Endothelial cell of umbilical vein (primary cell): Measurements from ENCODE around the gene DCDC1.

Experiments used
- EZH2 ChIP-seq: IDR thresholded peaks from 2 replicates; pipeline ENCODE4 v1.6.1; 2012; ENCODE audit warnings: borderline replicate concordance, low read depth, mild to moderate bottlenecking, moderate library complexity, low read length, inconsistent platforms; ENCODE audit not compliant: severe bottlenecking
- POLR2A ChIP-seq: IDR thresholded peaks from 2 replicates; pipeline ENCODE4 v1.6.1; 2012; ENCODE audit warnings: low read depth, mild to moderate bottlenecking, control low read depth, low read length
- TF ChIP-seq, protein P1 (sequence below), 2 donors: IDR thresholded peaks; 1 replicate in 1 of 2; 2 replicates in 1 of 2; pipeline ENCODE4 v1.5.1; 2011; ENCODE audit warnings: low read length in 2 of 2, mild to moderate bottlenecking in 2 of 2, moderate library complexity in 2 of 2, control low read depth in 1 of 2, inconsistent platforms in 1 of 2, low read depth in 1 of 2; ENCODE audit not compliant: insufficient read depth in 1 of 2; ENCODE audit errors: extremely low read depth in 1 of 2

DNA sequence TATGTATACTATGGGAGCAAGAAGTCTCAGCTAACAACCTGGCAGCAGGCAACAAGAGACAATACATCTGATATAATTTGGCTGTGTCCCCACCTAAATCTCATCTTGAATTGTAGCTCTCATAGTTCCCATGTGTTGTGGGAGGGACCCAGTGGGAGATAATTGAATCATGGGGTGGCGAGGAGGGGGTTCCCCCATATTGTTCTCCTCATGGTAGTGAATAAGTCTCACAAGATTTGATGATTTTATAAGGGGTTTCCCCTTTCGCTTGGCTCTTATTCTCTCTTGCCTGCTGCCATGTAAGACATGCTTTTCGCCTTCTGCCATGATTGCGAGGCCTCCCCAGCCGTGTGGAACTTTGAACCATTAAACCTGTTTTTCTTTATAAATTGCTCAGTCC, 6.3 kb upstream of the DCDC1 start:
- TF ChIP-seq, protein P1, sequence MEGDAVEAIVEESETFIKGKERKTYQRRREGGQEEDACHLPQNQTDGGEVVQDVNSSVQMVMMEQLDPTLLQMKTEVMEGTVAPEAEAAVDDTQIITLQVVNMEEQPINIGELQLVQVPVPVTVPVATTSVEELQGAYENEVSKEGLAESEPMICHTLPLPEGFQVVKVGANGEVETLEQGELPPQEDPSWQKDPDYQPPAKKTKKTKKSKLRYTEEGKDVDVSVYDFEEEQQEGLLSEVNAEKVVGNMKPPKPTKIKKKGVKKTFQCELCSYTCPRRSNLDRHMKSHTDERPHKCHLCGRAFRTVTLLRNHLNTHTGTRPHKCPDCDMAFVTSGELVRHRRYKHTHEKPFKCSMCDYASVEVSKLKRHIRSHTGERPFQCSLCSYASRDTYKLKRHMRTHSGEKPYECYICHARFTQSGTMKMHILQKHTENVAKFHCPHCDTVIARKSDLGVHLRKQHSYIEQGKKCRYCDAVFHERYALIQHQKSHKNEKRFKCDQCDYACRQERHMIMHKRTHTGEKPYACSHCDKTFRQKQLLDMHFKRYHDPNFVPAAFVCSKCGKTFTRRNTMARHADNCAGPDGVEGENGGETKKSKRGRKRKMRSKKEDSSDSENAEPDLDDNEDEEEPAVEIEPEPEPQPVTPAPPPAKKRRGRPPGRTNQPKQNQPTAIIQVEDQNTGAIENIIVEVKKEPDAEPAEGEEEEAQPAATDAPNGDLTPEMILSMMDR (IDR thresholded peaks at IDR 0.05; ENCODE audit: extremely low read depth in 1 of 2, insufficient read depth in 1 of 2, low read depth in 1 of 2, low read length in 2 of 2), result no peak
- TF ChIP-seq POLR2A (no peak), EZH2 (no peak)
